HepG2 (cell line): ENCODE measurements around the gene UTS2R. TPM values are rescaled to one million over a fixed set of nuclear protein-coding genes. Genes with fewer than 3 reads are reported as not detected.

Experiments used
- GABPB1 ChIP-seq: IDR thresholded peaks from 2 replicates; pipeline ENCODE4 v1.6.1; 2016; ENCODE audit warnings: mild to moderate bottlenecking, missing genetic modification reagents, moderate library complexity, missing compliant biosample characterization
- HBP1 ChIP-seq: IDR thresholded peaks from 2 replicates; pipeline ENCODE4 v1.6.1; 2016; ENCODE audit warnings: low read depth, control low read depth
- HNRNPL ChIP-seq: fragments of 200-400 bp; formaldehyde crosslinking; IDR thresholded peaks from 2 replicates; pipeline ENCODE4 v1.6.1; 2017; ENCODE audit warnings: mild to moderate bottlenecking, low read depth, low read length
- RFX5 ChIP-seq: IDR thresholded peaks from 2 replicates; pipeline ENCODE4 v1.6.1; 2011; ENCODE audit warnings: low read depth, low read length, improper control_type of control experiment
- USF2 ChIP-seq, 2 experiments: sonication (generic) in 1 of 2; formaldehyde crosslinking in 1 of 2; IDR thresholded peaks; 2 replicates each; pipeline versions ENCODE4 v1.5.1 to v1.6.1; 2011 to 2020; ENCODE audit warnings: borderline replicate concordance in 1 of 2, low read depth in 1 of 2, low read length in 1 of 2, mild to moderate bottlenecking in 1 of 2, missing genetic modification reagents in 1 of 2, moderate library complexity in 1 of 2
- ZNF333 ChIP-seq: sonication (generic); formaldehyde crosslinking; IDR thresholded peaks from 2 replicates; pipeline ENCODE4 v1.4.0; 2020; ENCODE audit warnings: mild to moderate bottlenecking, missing genetic modification reagents, borderline replicate concordance
- ZNF451 ChIP-seq: sonication (generic); formaldehyde crosslinking; IDR thresholded peaks from 2 replicates; pipeline ENCODE4 v1.5.0; 2020; ENCODE audit warnings: mild to moderate bottlenecking, missing genetic modification reagents
- ZNF552 ChIP-seq: sonication (generic); formaldehyde crosslinking; IDR thresholded peaks from 2 replicates; pipeline ENCODE4 v1.9.0; 2022; ENCODE audit warnings: missing genetic modification reagents, mild to moderate bottlenecking, borderline replicate concordance
- ZNF687 ChIP-seq: sonication (generic); formaldehyde crosslinking; IDR thresholded peaks from 2 replicates; pipeline ENCODE4 v1.5.1; 2020; ENCODE audit warnings: mild to moderate bottlenecking, missing genetic modification reagents, moderate library complexity
- ZNF724P ChIP-seq: sonication (generic); formaldehyde crosslinking; IDR thresholded peaks from 2 replicates; pipeline ENCODE4 v1.8.0; 2022; ENCODE audit warnings: missing genetic modification reagents, borderline replicate concordance
- ZNF768 ChIP-seq: sonication (generic); formaldehyde crosslinking; IDR thresholded peaks from 2 replicates; pipeline ENCODE4 v1.4.0; 2020; ENCODE audit warnings: missing genetic modification reagents
- polyA plus RNA-seq, 8 experiments: library from polyadenylated mRNA; depleted of rRNA in 3 of 8; stranded (reverse) in 7 of 8; unstranded in 1 of 8; fragments of >200 nt; fragmentation: Illumina TruSeq in 4 of 8; extraction: Trizol in 4 of 8; gene quantifications; 2 replicates each; pipeline versions ENCODE4 v1.2.1 to v1.2.3, GENCODE V29; 2011 to 2016; ENCODE audit warnings: low read depth in 4 of 8, missing spikeins in 1 of 8, mixed read lengths in 1 of 8; ENCODE audit not compliant: insufficient read depth in 1 of 8
- total RNA-seq, 5 experiments: library from RNA; depleted of rRNA; stranded (reverse); fragments of >200 nt; fragmentation: Illumina TruSeq; extraction: Trizol; gene quantifications; 2 replicates each; pipeline ENCODE4 v1.2.3, GENCODE V29; 2016; ENCODE audit warnings: low read depth in 1 of 5

The UTS2R gene
- total and polyA plus RNA-seq, 2 of the 13 experiments (the other 11 are each of a cell fraction or from before 2014, with no cell fraction given) = 0.13 to 0.15 TPM

GRCh38 chr17:82373731-82374625, 2.4 kb downstream of the UTS2R start (continued):
- TF ChIP-seq RFX5 (no peak), ZNF724P (CRISPR knock-in tag) (0 out of 2 replicates have a peak, but pooled peaks have one; percentile 35), GABPB1 (CRISPR knock-in tag) (peak; percentile 18; the same call in 1 of the 2 replicates), ZNF552 (CRISPR knock-in tag) (no peak), HNRNPL (peak; percentile 91), ZNF687 (CRISPR knock-in tag) (peak; percentile 55), HBP1 (no peak), USF2 (IDR thresholded peaks at IDR 0.05; ENCODE audit: low read depth, low read length) (peak; percentile 59), USF2 (CRISPR knock-in tag; IDR thresholded peaks at IDR 0.05; ENCODE audit: borderline replicate concordance) (no peak), ZNF768 (CRISPR knock-in tag) (0 out of 2 replicates have a peak, but pooled peaks have one; percentile 38), ZNF333 (CRISPR knock-in tag) (no peak), ZNF451 (0 out of 2 replicates have a peak, but pooled peaks have one; percentile 27)
- TF ChIP-seq, all 625 proteins: peak for 12
